ENCODE results near the gene SYNRG.

Gene SYNRG

GRCh38 chr17:37551788-37552187, 57.4 kb downstream of the SYNRG start:
- TF ChIP-seq CTCF (conservative IDR thresholded peaks at IDR 0.05; ENCODE audit: low read depth) = no peak
- ChIA-PET POLR2A (ENCODE audit: low non-redundant PET) (no interaction called here), CTCF (interaction anchor here (0.8 to 1.3 kb wide), 2 partner anchors 13 to 18 kb away, joined by 4 read pairs; no protein-coding TSS in a partner anchor)
- DNase-seq (ENCODE audit: low spot score) = peak; percentile 81
- no peak overlapping the region for H3K27ac ChIP-seq

DNA sequence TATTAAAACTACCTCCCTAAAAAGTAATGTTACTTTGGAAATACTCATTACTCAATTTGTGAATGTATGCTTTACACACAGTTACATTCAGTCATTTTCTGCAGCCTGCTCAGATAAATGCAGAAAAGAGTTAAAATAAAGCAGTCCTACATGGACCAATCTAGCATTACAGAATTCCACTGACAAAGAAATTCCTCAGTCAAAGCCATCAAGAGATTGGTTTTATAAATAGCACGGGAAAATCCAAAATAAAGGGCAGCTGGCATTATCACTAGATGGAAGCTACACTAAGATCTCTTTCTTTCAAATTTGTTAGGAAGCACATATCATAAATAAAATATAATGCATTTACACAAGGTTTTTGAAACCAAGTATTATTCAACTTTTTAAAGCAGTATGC, 61.2 kb downstream of the SYNRG start:
- TF ChIP-seq CTCF (conservative IDR thresholded peaks at IDR 0.05; ENCODE audit: low read depth) = no peak
- ChIA-PET POLR2A (ENCODE audit: low non-redundant PET) (no interaction called here), CTCF (interaction anchor here (0.6 kb wide), 1 partner anchor 155 kb away, joined by 3 read pairs; no protein-coding TSS in a partner anchor)

DNA sequence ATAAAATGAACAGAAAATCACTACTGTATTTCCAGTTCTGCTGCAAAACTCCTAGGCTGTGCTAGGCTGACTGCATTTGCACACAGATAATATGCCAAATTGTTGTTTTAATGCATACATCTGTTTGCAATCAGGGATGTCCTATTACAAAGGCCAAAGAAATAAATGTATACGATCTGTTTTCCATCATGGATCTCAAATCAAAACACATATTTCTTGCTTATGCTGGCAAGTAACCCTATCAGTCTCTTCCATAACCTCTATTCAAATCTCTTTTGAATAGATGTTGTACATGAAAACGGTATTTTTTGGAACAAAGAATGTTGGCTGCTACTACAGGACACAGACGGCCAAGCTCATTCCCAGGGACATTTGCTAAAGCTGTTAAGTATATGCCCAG, 62.9 kb downstream of the SYNRG start:
- no peak overlapping the region for H3K27ac ChIP-seq
- POLR2A ChIA-PET (ENCODE audit: low non-redundant PET) = no interaction called here
- no peak for DNase-seq (ENCODE audit: low spot score)
- TF ChIP-seq CTCF (conservative IDR thresholded peaks at IDR 0.05; ENCODE audit: low read depth) = no peak
- CTCF ChIA-PET = interaction anchor here (0.7 kb wide), 1 partner anchor 249 kb away, joined by 3 read pairs; no protein-coding TSS in a partner anchor

More for the DNA sequence above, 61.2 kb downstream of the SYNRG start:
- H3K27ac ChIP-seq = no peak overlapping the region
- DNase-seq (ENCODE audit: low spot score) = no peak

DNA sequence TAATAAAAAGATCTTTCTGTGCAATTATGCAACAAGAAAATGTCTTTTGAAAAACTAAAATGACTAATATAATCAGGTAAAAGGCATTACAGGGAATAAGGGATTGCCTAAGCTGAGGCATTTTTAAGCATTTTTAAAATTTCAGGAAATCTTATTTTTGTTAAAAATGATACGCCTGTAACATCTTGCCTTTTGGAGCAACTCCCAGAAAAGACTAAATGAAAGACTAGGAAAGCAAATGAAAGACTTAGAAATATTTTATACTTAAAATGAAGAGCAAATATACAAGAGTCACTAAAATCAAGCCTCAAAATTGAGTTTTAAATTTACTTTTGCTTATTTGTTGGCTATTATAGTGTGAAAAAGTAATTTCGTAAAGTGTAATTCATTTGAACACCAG, 63.7 kb downstream of the SYNRG start:
- no peak overlapping the region for H3K27ac ChIP-seq
- ChIA-PET CTCF (interaction anchor here (0.7 kb wide), 1 partner anchor 250 kb away, joined by 3 read pairs; no protein-coding TSS in a partner anchor), POLR2A (ENCODE audit: low non-redundant PET) (no interaction called here)
- no peak for TF ChIP-seq CTCF (conservative IDR thresholded peaks at IDR 0.05; ENCODE audit: low read depth)
- no peak for DNase-seq (ENCODE audit: low spot score)

DNA sequence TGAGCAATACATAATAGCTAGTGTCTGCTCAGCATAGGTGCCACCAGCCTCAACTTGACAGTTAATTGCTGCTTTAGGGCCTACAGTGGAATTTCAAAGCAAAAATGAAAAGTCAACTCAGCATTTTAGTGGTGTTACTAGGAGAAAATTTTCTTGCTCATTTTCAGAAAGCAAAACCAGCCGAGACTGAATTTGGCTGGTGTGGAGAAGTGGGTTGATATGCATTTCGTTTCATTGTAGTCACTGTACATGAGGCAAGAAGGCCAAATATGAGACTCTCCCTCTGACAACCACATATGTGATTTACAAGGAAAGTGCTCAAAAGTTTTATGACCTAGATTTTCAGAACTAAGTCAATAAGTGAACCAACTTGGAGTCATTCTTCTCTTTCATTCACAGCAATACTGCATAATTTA, 65.6 kb downstream of the SYNRG start:
- TF ChIP-seq CTCF (conservative IDR thresholded peaks at IDR 0.05; ENCODE audit: low read depth) = no peak
- POLR2A ChIA-PET (ENCODE audit: low non-redundant PET) = no interaction called here
- no peak overlapping the region for H3K27ac ChIP-seq
- CTCF ChIA-PET = no interaction called here
- no peak for DNase-seq (ENCODE audit: low spot score)

- CTCF ChIA-PET = interaction anchor here (1.3 kb wide), 1 partner anchor 14 kb away, joined by 4 read pairs; no protein-coding TSS in a partner anchor
- POLR2A ChIA-PET (ENCODE audit: low non-redundant PET) = no interaction called here
- peak; percentile 15 for DNase-seq (ENCODE audit: low spot score)
- peak overlapping the region; percentile 59 for H3K27ac ChIP-seq
- TF ChIP-seq CTCF (conservative IDR thresholded peaks at IDR 0.05; ENCODE audit: low read depth) = no peak
These were observed 67.1 kb downstream of the SYNRG start for GRCh38 chr17:37541880-37542660.

Data from RWPE1 (cell line).